Upper lobe of left lung (tissue), 6 donors: ENCODE data around the gene P2RX7. TPM values are rescaled to one million over a fixed set of nuclear protein-coding genes. Genes with fewer than 3 reads are reported as not detected.
"Not testable (repeated sequence)": the region's sequence is repeated elsewhere in the genome, so short reads cannot be mapped to it uniquely, and the experiment has no call there.

Experiments used
- ATAC-seq, 2 donors: fragments of 200-7000 bp; cut with Tn5 transposase; one replicate each; pipeline ENCODE4 v1.9.1; 2022; ENCODE audit warnings: mild to moderate bottlenecking in 2 of 2, moderate library complexity in 2 of 2; ENCODE audit not compliant: low FRiP score in 2 of 2
- DNase-seq, 2 donors: peaks; one replicate each; pipeline ENCODE4 v3.0.0-alpha.2; 2019 to 2020
- H3K27ac ChIP-seq, 4 donors: fragments of 200-600 bp; sonication (generic); one replicate each; pipeline ENCODE4 v1.5.1; 2016 to 2019
- H3K27me3 ChIP-seq, 4 donors: fragments of 200-600 bp; sonication (generic); one replicate each; pipeline ENCODE4 v1.5.1; 2017 to 2019
- H3K36me3 ChIP-seq, 4 donors: fragments of 200-600 bp; sonication (generic); one replicate each; pipeline ENCODE4 v1.5.1; 2016 to 2019
- H3K4me1 ChIP-seq, 4 donors: fragments of 200-600 bp; sonication (generic); one replicate each; pipeline ENCODE4 v1.5.1; 2018 to 2019
- H3K4me3 ChIP-seq, 4 donors: fragments of 200-600 bp; sonication (generic); one replicate each; pipeline ENCODE4 v1.5.1; 2017 to 2019; ENCODE audit warnings: mild to moderate bottlenecking in 2 of 4, moderate library complexity in 1 of 4
- H3K9me3 ChIP-seq, 4 donors: fragments of 200-600 bp; sonication (generic); one replicate each; pipeline ENCODE4 v1.5.1; 2018 to 2019
- CTCF ChIP-seq, 6 experiments: fragments of 450-650 bp in 4 of 6; fragments of 200-600 bp in 2 of 6; sonication (generic) in 2 of 6; IDR thresholded peaks; one replicate each; pipeline ENCODE4 v1.5.1; 2016 to 2019; ENCODE audit warnings: antibody characterized with exemption in 6 of 6
- EP300 ChIP-seq, 4 donors: sonication (generic); formaldehyde crosslinking; IDR thresholded peaks; one replicate each; pipeline ENCODE4 v1.5.1; 2017; ENCODE audit warnings: antibody characterized with exemption in 4 of 4, control low read depth in 2 of 4
- POLR2A ChIP-seq, 4 donors: fragments of 450-650 bp; IDR thresholded peaks; one replicate each; pipeline ENCODE4 v1.5.1; 2016 to 2017; ENCODE audit warnings: antibody characterized with exemption in 4 of 4, mild to moderate bottlenecking in 2 of 4
- POLR2AphosphoS5 ChIP-seq, 2 donors: sonication (generic); formaldehyde crosslinking; IDR thresholded peaks; one replicate each; pipeline ENCODE4 v1.5.1; 2017; ENCODE audit warnings: antibody characterized with exemption in 2 of 2
- WGBS, 2 donors: methylation state at CpG; one replicate each; pipeline ENCODE4 v1.1.5; 2017 to 2018; 5-methylcytosine and 5-hydroxymethylcytosine counted together
- total RNA-seq, 6 donors: library from RNA; depleted of rRNA in 4 of 6; stranded (reverse); fragments of >200 nt in 4 of 6; gene quantifications; one replicate each; pipeline versions ENCODE4 v1.1.0 to v1.2.1, GENCODE V29; 2016 to 2021
- donor health status: DM: no; HTN: no; CAD: no; lungs with moderate emphysema.
- donor health status: DM: no; HTN: yes; CAD: no; lungs with severe emphysema.

Gene P2RX7
- total RNA-seq, 6 donors from 2014 or later = 8.2 to 37.1 (median 15.4) TPM

GRCh38 chr12:121154793-121155375, 22.2 kb downstream of the P2RX7 start:
- Histone ChIP-seq H3K9me3 (peaks cover 0 to 7% (median 5%) of the 10 kb centered on the region in 4 donors), H3K27me3 (no peaks in the 10 kb centered on the region), H3K4me1 (no peaks in the 10 kb centered on the region), H3K27ac (no peak overlapping the region), H3K4me3 (no peak overlapping the region), H3K36me3 (peaks cover 0 to 10% (median 0%) of the 10 kb centered on the region in 4 donors)
- WGBS, 2 donors = 83 to 88% methylated on average over 14 of the region's 14 CpGs
- ATAC-seq (no peak), DNase-seq (peak in 1 of 2 donors; percentile 33)
- TF ChIP-seq POLR2AphosphoS5 (IDR thresholded peaks at IDR 0.05) (no peak), EP300 (IDR thresholded peaks at IDR 0.05) (no peak), POLR2A (IDR thresholded peaks at IDR 0.05) (no peak), CTCF (IDR thresholded peaks at IDR 0.05) (no peak)

- Histone ChIP-seq H3K4me3 (no peak overlapping the region), H3K36me3 (peaks cover 0 to 14% (median 0%) of the 10 kb centered on the region in 4 donors), H3K4me1 (no peaks in the 10 kb centered on the region), H3K27me3 (no peaks in the 10 kb centered on the region), H3K9me3 (peaks cover 0 to 7% (median 5%) of the 10 kb centered on the region in 4 donors), H3K27ac (no peak overlapping the region)
- DNase-seq = no peak
- WGBS, 2 donors = 86 to 97% methylated on average over 5 of the region's 5 CpGs
- no peak for ATAC-seq
- TF ChIP-seq EP300 (IDR thresholded peaks at IDR 0.05) = no peak
- TF ChIP-seq POLR2A (IDR thresholded peaks at IDR 0.05) = no peak
- no peak for TF ChIP-seq POLR2AphosphoS5 (IDR thresholded peaks at IDR 0.05)
- no peak for TF ChIP-seq CTCF (IDR thresholded peaks at IDR 0.05)
Measured at GRCh38 chr12:121156365-121156764, 23.7 kb downstream of the P2RX7 start.

GRCh38 chr12:121158085-121158484, 25.4 kb downstream of the P2RX7 start:
- Histone ChIP-seq H3K4me3 (no peak overlapping the region), H3K27ac (no peak overlapping the region), H3K9me3 (peaks cover 0 to 7% (median 5%) of the 10 kb centered on the region in 4 donors), H3K4me1 (no peaks in the 10 kb centered on the region), H3K27me3 (no peaks in the 10 kb centered on the region), H3K36me3 (peaks cover 0 to 20% (median 0%) of the 10 kb centered on the region in 4 donors)
- TF ChIP-seq EP300 (IDR thresholded peaks at IDR 0.05) = no peak
- TF ChIP-seq POLR2AphosphoS5 (IDR thresholded peaks at IDR 0.05) = no peak
- no peak for TF ChIP-seq CTCF (IDR thresholded peaks at IDR 0.05)
- DNase-seq = no peak
- ATAC-seq = no peak
- 96 to 98% methylated on average over 3 of the region's 3 CpGs for WGBS, 2 donors

- H3K36me3 ChIP-seq = peaks cover 0 to 22% (median 0%) of the 10 kb centered on the region in 4 donors
- H3K27ac ChIP-seq, H3K9me3 ChIP-seq, DNase-seq, H3K4me1 ChIP-seq, H3K4me3 ChIP-seq, ATAC-seq, H3K27me3 ChIP-seq: not testable (repeated sequence)
- WGBS, 2 donors = 90 to 92% methylated on average over 5 of the region's 5 CpGs
Measured at GRCh38 chr12:121158728-121159351, 26.2 kb downstream of the P2RX7 start.

GRCh38 chr12:121159467-121160307, 27.0 kb downstream of the P2RX7 start:
- WGBS, 2 donors = 76 to 78% methylated on average over 7 of the region's 7 CpGs
- Histone ChIP-seq H3K4me1 (no peaks in the 10 kb centered on the region), H3K36me3 (peaks cover 0 to 24% (median 0%) of the 10 kb centered on the region in 4 donors), H3K9me3 (peaks cover 0 to 7% (median 5%) of the 10 kb centered on the region in 4 donors), H3K27me3 (no peaks in the 10 kb centered on the region), H3K27ac (peak overlapping the region in 1 of 4 donors; percentile 30), H3K4me3 (no peak overlapping the region)
- ATAC-seq = no peak
- no peak for DNase-seq
- TF ChIP-seq POLR2AphosphoS5 (IDR thresholded peaks at IDR 0.05) = no peak
- no peak for TF ChIP-seq POLR2A (IDR thresholded peaks at IDR 0.05)
- no peak for TF ChIP-seq CTCF (IDR thresholded peaks at IDR 0.05)
- TF ChIP-seq EP300 (IDR thresholded peaks at IDR 0.05) = no peak
